SK-N-SH treated with all-trans-retinoic acid at 6 μM for 48 hours (cell line): ENCODE results near the gene KIAA0408.

ENCODE experiments used
- ARNTL ChIP-seq: fragments of 450-650 bp; formaldehyde crosslinking; IDR thresholded peaks from 2 replicates; pipeline ENCODE4 v1.5.0; 2020; ENCODE audit warnings: low read depth, mild to moderate bottlenecking, moderate library complexity, borderline replicate concordance
- CSDC2 ChIP-seq: fragments of 250-450 bp; sonication (Bioruptor Pico); IDR thresholded peaks from 2 replicates; pipeline ENCODE4 v1.5.0; 2020; ENCODE audit warnings: mild to moderate bottlenecking, moderate library complexity
- ESRRG ChIP-seq: fragments of 250-450 bp; sonication (Bioruptor Pico); IDR thresholded peaks from 2 replicates; pipeline ENCODE4 v1.6.1; 2021; ENCODE audit warnings: mild to moderate bottlenecking
- ISL1 ChIP-seq: fragments of 250-450 bp; sonication (Bioruptor Pico); IDR thresholded peaks from 2 replicates; pipeline ENCODE4 v2.1.2; 2022; ENCODE audit warnings: mild to moderate bottlenecking, moderate library complexity
- PATZ1 ChIP-seq: fragments of 250-450 bp; sonication (Bioruptor Pico); IDR thresholded peaks from 2 replicates; pipeline ENCODE4 v1.8.0; 2020; ENCODE audit warnings: mild to moderate bottlenecking, moderate library complexity, borderline replicate concordance
- RARB ChIP-seq: fragments of 250-450 bp; sonication (Bioruptor Pico); IDR thresholded peaks from 2 replicates; pipeline ENCODE4 v1.8.0; 2021; ENCODE audit warnings: mild to moderate bottlenecking, moderate library complexity
- TOX ChIP-seq: fragments of 250-450 bp; sonication (Bioruptor Pico); IDR thresholded peaks from 2 replicates; pipeline ENCODE4 v1.8.0; 2021; ENCODE audit warnings: mild to moderate bottlenecking, moderate library complexity, borderline replicate concordance
- ZFP3 ChIP-seq: fragments of 250-450 bp; sonication (Bioruptor Pico); IDR thresholded peaks from 2 replicates; pipeline ENCODE4 v1.5.0; 2020; ENCODE audit warnings: mild to moderate bottlenecking, moderate library complexity
- ZNF70 ChIP-seq: fragments of 450-650 bp; formaldehyde crosslinking; IDR thresholded peaks from 2 replicates; pipeline ENCODE4 v1.5.0; 2020; ENCODE audit warnings: mild to moderate bottlenecking, moderate library complexity
- ZNF8 ChIP-seq: fragments of 450-650 bp; formaldehyde crosslinking; IDR thresholded peaks from 2 replicates; pipeline ENCODE4 v1.5.0; 2020; ENCODE audit warnings: mild to moderate bottlenecking, moderate library complexity
- TF ChIP-seq, protein P1 (sequence below): fragments of 250-450 bp; sonication (Bioruptor Pico); IDR thresholded peaks from 2 replicates; pipeline ENCODE4 v1.5.1; 2020; ENCODE audit warnings: low read depth, mild to moderate bottlenecking, moderate library complexity
- TF ChIP-seq, protein P2 (sequence below): fragments of 250-450 bp; sonication (Bioruptor Pico); IDR thresholded peaks from 2 replicates; pipeline ENCODE4 v1.5.1; 2021; ENCODE audit warnings: mild to moderate bottlenecking, moderate library complexity

GRCh38 chr6:127452803-127453202 is 6.4 kb downstream of the KIAA0408 start:
- TF ChIP-seq PATZ1 = no peak
- no peak for TF ChIP-seq CSDC2 (CRISPR knock-in tag)
- no peak for TF ChIP-seq ESRRG (CRISPR knock-in tag)
- TF ChIP-seq, protein P1, sequence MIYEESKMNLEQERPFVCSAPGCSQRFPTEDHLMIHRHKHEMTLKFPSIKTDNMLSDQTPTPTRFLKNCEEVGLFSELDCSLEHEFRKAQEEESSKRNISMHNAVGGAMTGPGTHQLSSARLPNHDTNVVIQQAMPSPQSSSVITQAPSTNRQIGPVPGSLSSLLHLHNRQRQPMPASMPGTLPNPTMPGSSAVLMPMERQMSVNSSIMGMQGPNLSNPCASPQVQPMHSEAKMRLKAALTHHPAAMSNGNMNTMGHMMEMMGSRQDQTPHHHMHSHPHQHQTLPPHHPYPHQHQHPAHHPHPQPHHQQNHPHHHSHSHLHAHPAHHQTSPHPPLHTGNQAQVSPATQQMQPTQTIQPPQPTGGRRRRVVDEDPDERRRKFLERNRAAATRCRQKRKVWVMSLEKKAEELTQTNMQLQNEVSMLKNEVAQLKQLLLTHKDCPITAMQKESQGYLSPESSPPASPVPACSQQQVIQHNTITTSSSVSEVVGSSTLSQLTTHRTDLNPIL = no peak
- no peak for TF ChIP-seq ZNF8 (CRISPR knock-in tag)
- TF ChIP-seq ARNTL (CRISPR knock-in tag) = no peak
- TF ChIP-seq RARB (CRISPR knock-in tag) = no peak
- TF ChIP-seq ZNF70 = no peak
- TF ChIP-seq ISL1 = no peak
- TF ChIP-seq ZFP3 (CRISPR knock-in tag) = no peak
- no peak for TF ChIP-seq TOX (CRISPR knock-in tag)
- TF ChIP-seq, protein P2, sequence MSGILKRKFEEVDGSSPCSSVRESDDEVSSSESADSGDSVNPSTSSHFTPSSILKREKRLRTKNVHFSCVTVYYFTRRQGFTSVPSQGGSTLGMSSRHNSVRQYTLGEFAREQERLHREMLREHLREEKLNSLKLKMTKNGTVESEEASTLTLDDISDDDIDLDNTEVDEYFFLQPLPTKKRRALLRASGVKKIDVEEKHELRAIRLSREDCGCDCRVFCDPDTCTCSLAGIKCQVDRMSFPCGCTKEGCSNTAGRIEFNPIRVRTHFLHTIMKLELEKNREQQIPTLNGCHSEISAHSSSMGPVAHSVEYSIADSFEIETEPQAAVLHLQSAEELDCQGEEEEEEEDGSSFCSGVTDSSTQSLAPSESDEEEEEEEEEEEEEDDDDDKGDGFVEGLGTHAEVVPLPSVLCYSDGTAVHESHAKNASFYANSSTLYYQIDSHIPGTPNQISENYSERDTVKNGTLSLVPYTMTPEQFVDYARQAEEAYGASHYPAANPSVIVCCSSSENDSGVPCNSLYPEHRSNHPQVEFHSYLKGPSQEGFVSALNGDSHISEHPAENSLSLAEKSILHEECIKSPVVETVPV (CRISPR knock-in tag) = no peak
